Measurements from ENCODE around the gene FANCG.

FANCG gene

GRCh38 chr9:35033101-35033500 is 46.6 kb downstream of the FANCG start:
- Histone ChIP-seq H3K36me3 (peaks cover 6 to 52% (median 18%) of the 10 kb centered on the region in 3 donors), H3K9me3 (no peaks in the 10 kb centered on the region), H3K4me3 (no peak overlapping the region), H3K27ac (no peak overlapping the region), H3K4me1 (peaks cover 0 to 12% (median 0%) of the 10 kb centered on the region in 4 donors), H3K27me3 (no peaks in the 10 kb centered on the region)
- no peak for TF ChIP-seq CTCF (IDR thresholded peaks at IDR 0.05)
- intact Hi-C loops (cut with DNase I; ENCODE audit: low total_unique reads) = no loop called here
- no peak for DNase-seq

GRCh38 chr9:35029852-35030251 is 49.9 kb downstream of the FANCG start:
- H3K36me3 ChIP-seq = peaks cover 6 to 46% (median 11%) of the 10 kb centered on the region in 3 donors
- no peaks in the 10 kb centered on the region for H3K27me3 ChIP-seq
- no peak for DNase-seq
- no peak overlapping the region for H3K4me3 ChIP-seq
- no peaks in the 10 kb centered on the region for H3K9me3 ChIP-seq
- TF ChIP-seq CTCF (IDR thresholded peaks at IDR 0.05) = no peak
- H3K27ac ChIP-seq = no peak overlapping the region
- H3K4me1 ChIP-seq = no peaks in the 10 kb centered on the region
- intact Hi-C loops (cut with DNase I; ENCODE audit: low total_unique reads) = no loop called here

- no peak overlapping the region for H3K27ac ChIP-seq
- H3K4me3 ChIP-seq = no peak overlapping the region
- no peak for TF ChIP-seq CTCF (IDR thresholded peaks at IDR 0.05)
- intact Hi-C loops (cut with DNase I; ENCODE audit: low total_unique reads) = no loop called here
- no peaks in the 10 kb centered on the region for H3K27me3 ChIP-seq
- no peak for DNase-seq
- H3K4me1 ChIP-seq = no peaks in the 10 kb centered on the region
- peaks cover 12 to 49% (median 12%) of the 10 kb centered on the region in 3 donors for H3K36me3 ChIP-seq
- no peaks in the 10 kb centered on the region for H3K9me3 ChIP-seq
These were observed 50.5 kb downstream of the FANCG start for GRCh38 chr9:35029241-35029640.

- no peaks in the 10 kb centered on the region for H3K9me3 ChIP-seq
- no peaks in the 10 kb centered on the region for H3K27me3 ChIP-seq
- no peak overlapping the region for H3K4me3 ChIP-seq
- H3K4me1 ChIP-seq = no peaks in the 10 kb centered on the region
- DNase-seq = no peak
- TF ChIP-seq CTCF (IDR thresholded peaks at IDR 0.05) = no peak
- no peak overlapping the region for H3K27ac ChIP-seq
- intact Hi-C loops (cut with DNase I; ENCODE audit: low total_unique reads) = no loop called here
- peaks cover 18 to 50% (median 18%) of the 10 kb centered on the region in 3 donors for H3K36me3 ChIP-seq
These were observed 51.4 kb downstream of the FANCG start for GRCh38 chr9:35028341-35028740.

- H3K27me3 ChIP-seq = no peaks in the 10 kb centered on the region
- no peak overlapping the region for H3K27ac ChIP-seq
- H3K4me3 ChIP-seq = no peak overlapping the region
- H3K9me3 ChIP-seq = no peaks in the 10 kb centered on the region
- TF ChIP-seq CTCF (IDR thresholded peaks at IDR 0.05) = no peak
- no peak for DNase-seq
- peaks cover 13 to 46% (median 18%) of the 10 kb centered on the region in 3 donors for H3K36me3 ChIP-seq
- no peaks in the 10 kb centered on the region for H3K4me1 ChIP-seq
- intact Hi-C loops (cut with DNase I; ENCODE audit: low total_unique reads) = no loop called here
These were observed 51.9 kb downstream of the FANCG start for GRCh38 chr9:35027860-35028259.

- no peak for TF ChIP-seq CTCF (IDR thresholded peaks at IDR 0.05)
- intact Hi-C loops (cut with DNase I; ENCODE audit: low total_unique reads) = no loop called here
- Histone ChIP-seq H3K27ac (no peak overlapping the region), H3K9me3 (no peaks in the 10 kb centered on the region), H3K36me3 (peaks cover 12 to 46% (median 17%) of the 10 kb centered on the region in 3 donors), H3K4me3 (no peak overlapping the region), H3K4me1 (no peaks in the 10 kb centered on the region), H3K27me3 (no peaks in the 10 kb centered on the region)
- DNase-seq = no peak
These were observed 52.4 kb downstream of the FANCG start for GRCh38 chr9:35027374-35027773.

Data from tibial artery (tissue), 4 donors.